Tongue (tissue), 2 donors: ENCODE data around the gene GRM4. TPM values are rescaled to one million over a fixed set of nuclear protein-coding genes. Genes with fewer than 3 reads are reported as not detected.

Experiments
- DNase-seq: peaks from one replicate; pipeline ENCODE4 v3.0.0-alpha.2; 2015
- total RNA-seq: library from RNA; depleted of rRNA; stranded (reverse); fragments of >200 nt; gene quantifications from one replicate; pipeline ENCODE4 v1.2.3, GENCODE V29; 2014

Gene GRM4
- total RNA-seq, 1 donor from 2014 or later, result 0.51 TPM

GRCh38 chr6:33993653-33994471, 152.0 kb downstream of the GRM4 start:
- no peak for DNase-seq

- DNase-seq, result no peak
Measured at GRCh38 chr6:33993091-33993490, 152.8 kb downstream of the GRM4 start.

GRCh38 chr6:33992191-33992590, 153.7 kb downstream of the GRM4 start:
- no peak for DNase-seq

GRCh38 chr6:33991610-33992009, 154.3 kb downstream of the GRM4 start:
- no peak for DNase-seq

GRCh38 chr6:33990061-33990541, 155.8 kb downstream of the GRM4 start:
- peak; percentile 61 for DNase-seq

- DNase-seq, result no peak
Measured at GRCh38 chr6:33989016-33989854, 156.7 kb downstream of the GRM4 start.

- DNase-seq, result peak; percentile 72
Measured at GRCh38 chr6:33988121-33989015, 157.5 kb downstream of the GRM4 start.

GRCh38 chr6:33987531-33988021, 158.3 kb downstream of the GRM4 start:
- no peak for DNase-seq

GRCh38 chr6:33985947-33986346, 159.9 kb downstream of the GRM4 start:
- no peak for DNase-seq

- no peak for DNase-seq
Measured at GRCh38 chr6:33985313-33985751, 160.6 kb downstream of the GRM4 start.

- DNase-seq, result peak; percentile 38
Measured at GRCh38 chr6:33984466-33985312, 161.2 kb downstream of the GRM4 start.

GRCh38 chr6:33983721-33984465, 162.0 kb downstream of the GRM4 start:
- no peak for DNase-seq

GRCh38 chr6:33983109-33983716, 162.7 kb downstream of the GRM4 start:
- DNase-seq, result peak; percentile 16

GRCh38 chr6:33981861-33982260, 164.0 kb downstream of the GRM4 start:
- DNase-seq, result no peak

- DNase-seq, result no peak
Measured at GRCh38 chr6:33981421-33981820, 164.5 kb downstream of the GRM4 start.

GRCh38 chr6:33980176-33981175, 165.4 kb downstream of the GRM4 start:
- DNase-seq, result no peak

GRCh38 chr6:33979750-33980149, 166.1 kb downstream of the GRM4 start:
- DNase-seq, result no peak

GRCh38 chr6:33978412-33979150, 167.3 kb downstream of the GRM4 start:
- no peak for DNase-seq
